DND-41 (cell line): ENCODE results near the gene GYS1.

Experiments used
- ATAC-seq: fragments of 200-7000 bp; cut with Tn5 transposase; 3 replicates; pipeline ENCODE4 v1.9.1; 2021; ENCODE audit warnings: low read depth; ENCODE audit not compliant: insufficient read depth
- DNase-seq: peaks from one replicate; pipeline ENCODE4 v3.0.0-alpha.2; 2020
- H2AFZ ChIP-seq: 2 replicates; pipeline ENCODE4 v1.6.0; 2012; ENCODE audit warnings: low read depth, low read length
- H3K27ac ChIP-seq: 2 replicates; pipeline ENCODE4 v1.5.1; 2012; ENCODE audit warnings: low read length, inconsistent platforms
- H3K27me3 ChIP-seq: fragments of 200-600 bp; sonication (generic); 2 replicates; pipeline ENCODE4 v1.6.0; 2012; ENCODE audit warnings: low read length, mild to moderate bottlenecking, inconsistent platforms; ENCODE audit not compliant: insufficient read depth, poor library complexity
- H3K36me3 ChIP-seq: 2 replicates; pipeline ENCODE4 v1.5.1; 2012; ENCODE audit warnings: low read length, inconsistent platforms; ENCODE audit not compliant: insufficient read depth
- H3K4me1 ChIP-seq: 2 replicates; pipeline ENCODE4 v1.5.1; 2012; ENCODE audit warnings: mild to moderate bottlenecking, low read length; ENCODE audit not compliant: insufficient read depth
- H3K4me2 ChIP-seq: 2 replicates; pipeline ENCODE4 v1.6.0; 2012; ENCODE audit warnings: mild to moderate bottlenecking, moderate library complexity, low read length, inconsistent platforms; ENCODE audit not compliant: insufficient read depth
- H3K4me3 ChIP-seq, 2 experiments: fragments of 200-600 bp in 1 of 2; shearing (Covaris generic) in 1 of 2; 2 replicates each; pipeline ENCODE4 v1.5.1; 2012 to 2016; ENCODE audit warnings: inconsistent platforms in 2 of 2, low read length in 2 of 2, mild to moderate bottlenecking in 2 of 2, low read depth in 1 of 2, moderate library complexity in 1 of 2
- H3K79me2 ChIP-seq: 2 replicates; pipeline ENCODE4 v1.6.0; 2012; ENCODE audit warnings: low read length, inconsistent platforms; ENCODE audit not compliant: insufficient read depth
- H3K9ac ChIP-seq: 2 replicates; pipeline ENCODE4 v1.6.0; 2012; ENCODE audit warnings: low read depth, mild to moderate bottlenecking, inconsistent platforms, low read length, moderate library complexity
- H3K9me3 ChIP-seq: 2 replicates; pipeline ENCODE4 v1.5.1; 2012; ENCODE audit warnings: low read length, moderate library complexity, mild to moderate bottlenecking, inconsistent platforms; ENCODE audit not compliant: insufficient read depth, severe bottlenecking
- H4K20me1 ChIP-seq: 2 replicates; pipeline ENCODE4 v1.6.0; 2012; ENCODE audit warnings: low read length; ENCODE audit not compliant: insufficient read depth
- CTCF ChIP-seq: IDR thresholded peaks from 2 replicates; pipeline ENCODE4 v1.5.1; 2012; ENCODE audit warnings: borderline replicate concordance, low read length, moderate library complexity, mild to moderate bottlenecking; ENCODE audit not compliant: poor library complexity, severe bottlenecking; ENCODE audit errors: extremely low read depth
- EZH2 ChIP-seq: IDR thresholded peaks from 3 replicates; pipeline ENCODE4 v1.6.1; 2012; ENCODE audit warnings: borderline replicate concordance, low read depth, mild to moderate bottlenecking, moderate library complexity, low read length, inconsistent platforms; ENCODE audit not compliant: severe bottlenecking

Gene GYS1

DNA sequence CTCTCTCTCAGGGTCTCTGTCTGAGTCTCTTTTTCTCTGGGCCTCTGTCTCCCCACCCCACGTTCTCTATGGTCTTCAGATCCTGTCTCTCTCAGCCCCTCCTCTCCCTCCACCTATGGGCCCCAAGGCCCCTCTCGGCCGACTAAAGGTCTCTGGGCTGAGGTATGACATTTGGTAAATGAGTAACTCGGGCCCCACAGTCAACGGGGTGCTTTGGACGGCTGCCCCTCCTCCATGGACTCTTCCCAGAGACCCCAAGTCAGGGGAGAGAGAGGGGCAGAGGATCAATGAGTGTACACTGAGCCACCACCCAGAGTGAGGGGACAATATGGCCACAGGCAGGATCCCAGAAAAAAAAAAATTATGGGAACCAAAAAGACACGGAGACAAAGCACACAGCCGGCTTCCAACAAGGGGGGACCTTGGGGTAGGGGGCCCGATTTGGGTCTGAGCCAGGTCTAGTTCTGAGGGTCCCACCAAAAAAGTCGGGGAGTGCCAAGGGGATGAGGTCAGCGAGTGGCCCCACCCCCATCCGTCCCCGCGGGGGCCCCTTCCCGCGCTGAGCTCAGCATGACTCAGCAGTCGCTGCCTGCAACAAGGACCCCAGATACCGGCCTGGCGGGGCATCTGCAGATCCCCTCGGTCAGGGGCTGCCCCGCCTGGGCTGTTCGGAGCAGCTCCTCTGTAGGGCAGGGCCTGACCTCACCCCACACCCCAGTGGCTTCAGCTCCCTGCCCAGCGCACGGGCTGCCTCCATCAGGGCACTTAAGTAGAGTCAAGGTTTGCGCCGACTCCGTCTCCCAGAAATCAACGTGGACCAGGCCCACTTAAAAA lies 29.5 kb downstream of the GYS1 start:
- H3K4me1 ChIP-seq, result peaks cover 37% of the 10 kb centered on the region
- no peak for ATAC-seq

GRCh38 chr19:48962849-48963165 lies 30.3 kb downstream of the GYS1 start:
- ATAC-seq (no peak), DNase-seq (no peak)
- H3K9ac ChIP-seq, result no peak overlapping the region
- H3K79me2 ChIP-seq, result peaks cover 27% of the 10 kb centered on the region
- peaks cover 11% of the 10 kb centered on the region for H4K20me1 ChIP-seq
- no peak overlapping the region for H3K27ac ChIP-seq
- no peak overlapping the region for H3K4me2 ChIP-seq
- H3K4me3 ChIP-seq, result no peak overlapping the region
- H2AFZ ChIP-seq, result no peak overlapping the region
- no peaks in the 10 kb centered on the region for H3K9me3 ChIP-seq
- peaks cover 37% of the 10 kb centered on the region for H3K4me1 ChIP-seq
- H3K27me3 ChIP-seq, result no peaks in the 10 kb centered on the region
- no peak for TF ChIP-seq CTCF
- TF ChIP-seq EZH2, result no peak
- H3K36me3 ChIP-seq, result peaks cover 24% of the 10 kb centered on the region

More for the DNA sequence above, 29.5 kb downstream of the GYS1 start:
- TF ChIP-seq EZH2, result no peak
- no peak for TF ChIP-seq CTCF
- Histone ChIP-seq H3K4me3 (peak overlapping the region in 1 of 2 experiments; percentile 98; a peak in 2 of 4 replicates), H3K27ac (peak overlapping the region; percentile 84), H3K4me2 (peak overlapping the region; percentile 99), H3K9ac (peak overlapping the region; percentile 80), H3K9me3 (no peaks in the 10 kb centered on the region), H3K27me3 (no peaks in the 10 kb centered on the region), H3K36me3 (peaks cover 32% of the 10 kb centered on the region), H4K20me1 (peaks cover 11% of the 10 kb centered on the region), H3K79me2 (peaks cover 22% of the 10 kb centered on the region), H2AFZ (no peak overlapping the region)
- DNase-seq, result peak; percentile 47

- no peaks in the 10 kb centered on the region for H3K27me3 ChIP-seq
- peaks cover 11% of the 10 kb centered on the region for H4K20me1 ChIP-seq
- no peak overlapping the region for H3K4me2 ChIP-seq
- DNase-seq (no peak), ATAC-seq (no peak)
- no peak overlapping the region for H2AFZ ChIP-seq
- peaks cover 28% of the 10 kb centered on the region for H3K79me2 ChIP-seq
- no peak overlapping the region for H3K27ac ChIP-seq
- H3K4me1 ChIP-seq, result peaks cover 37% of the 10 kb centered on the region
- no peak overlapping the region for H3K9ac ChIP-seq
- no peak overlapping the region for H3K4me3 ChIP-seq
- no peaks in the 10 kb centered on the region for H3K9me3 ChIP-seq
- peaks cover 19% of the 10 kb centered on the region for H3K36me3 ChIP-seq
- TF ChIP-seq CTCF (no peak), EZH2 (no peak)
Observed at GRCh38 chr19:48962029-48962848, 30.9 kb downstream of the GYS1 start.
